Measurements from ENCODE around the gene CNPPD1. TPM values are rescaled to one million over a fixed set of nuclear protein-coding genes. Genes with fewer than 3 reads are reported as not detected.

The CNPPD1 gene
- total RNA-seq, 2 experiments from 2014 or later: 44.1 to 50.2 TPM

GRCh38 chr2:219128396-219128795 is 48.3 kb downstream of the CNPPD1 start:
- no peaks in the 10 kb centered on the region for H3K9me3 Mint-ChIP-seq
- no peak overlapping the region for H3K4me3 Mint-ChIP-seq
- no peaks in the 10 kb centered on the region for H3K27me3 Mint-ChIP-seq
- no peak overlapping the region for H3K27ac Mint-ChIP-seq
- H3K36me3 Mint-ChIP-seq: peaks cover 8% of the 10 kb centered on the region
- no peak for DNase-seq
- H3K4me1 Mint-ChIP-seq: peaks cover 15% of the 10 kb centered on the region

- Mint-ChIP-seq H3K27ac (no peak overlapping the region), H3K4me3 (no peak overlapping the region), H3K4me1 (peaks cover 15% of the 10 kb centered on the region), H3K36me3 (peaks cover 8% of the 10 kb centered on the region), H3K27me3 (no peaks in the 10 kb centered on the region), H3K9me3 (no peaks in the 10 kb centered on the region)
- no peak for DNase-seq
These were observed 49.6 kb downstream of the CNPPD1 start for GRCh38 chr2:219127037-219127635.

- H3K9me3 Mint-ChIP-seq: no peaks in the 10 kb centered on the region
- no peak overlapping the region for H3K27ac Mint-ChIP-seq
- peaks cover 8% of the 10 kb centered on the region for H3K36me3 Mint-ChIP-seq
- no peaks in the 10 kb centered on the region for H3K27me3 Mint-ChIP-seq
- H3K4me3 Mint-ChIP-seq: no peak overlapping the region
- H3K4me1 Mint-ChIP-seq: peaks cover 15% of the 10 kb centered on the region
- no peak for DNase-seq
These were observed 50.2 kb downstream of the CNPPD1 start for GRCh38 chr2:219126555-219126954.

DNA sequence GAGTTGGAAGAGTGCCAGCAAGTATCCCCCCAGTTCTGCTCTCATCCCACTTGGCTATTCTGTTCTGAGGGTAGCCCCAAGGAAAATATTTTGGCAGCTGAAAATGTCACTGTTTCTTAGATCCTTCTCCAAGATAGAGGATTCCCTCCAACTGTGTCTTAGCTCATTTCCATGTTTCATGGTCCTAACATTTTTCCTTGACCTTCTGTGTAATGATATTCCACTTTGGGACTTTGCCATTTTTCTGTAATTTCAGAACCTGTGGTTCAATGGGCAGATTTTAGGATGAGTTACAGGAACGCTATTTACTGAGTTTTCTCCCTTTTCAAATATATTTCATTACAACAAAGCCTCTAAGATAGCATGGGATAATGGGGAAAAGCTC is 50.8 kb downstream of the CNPPD1 start:
- Mint-ChIP-seq H3K4me3 (no peak overlapping the region), H3K9me3 (no peaks in the 10 kb centered on the region), H3K27me3 (no peaks in the 10 kb centered on the region), H3K36me3 (peaks cover 8% of the 10 kb centered on the region), H3K4me1 (peaks cover 15% of the 10 kb centered on the region), H3K27ac (no peak overlapping the region)
- no peak for DNase-seq

DNA sequence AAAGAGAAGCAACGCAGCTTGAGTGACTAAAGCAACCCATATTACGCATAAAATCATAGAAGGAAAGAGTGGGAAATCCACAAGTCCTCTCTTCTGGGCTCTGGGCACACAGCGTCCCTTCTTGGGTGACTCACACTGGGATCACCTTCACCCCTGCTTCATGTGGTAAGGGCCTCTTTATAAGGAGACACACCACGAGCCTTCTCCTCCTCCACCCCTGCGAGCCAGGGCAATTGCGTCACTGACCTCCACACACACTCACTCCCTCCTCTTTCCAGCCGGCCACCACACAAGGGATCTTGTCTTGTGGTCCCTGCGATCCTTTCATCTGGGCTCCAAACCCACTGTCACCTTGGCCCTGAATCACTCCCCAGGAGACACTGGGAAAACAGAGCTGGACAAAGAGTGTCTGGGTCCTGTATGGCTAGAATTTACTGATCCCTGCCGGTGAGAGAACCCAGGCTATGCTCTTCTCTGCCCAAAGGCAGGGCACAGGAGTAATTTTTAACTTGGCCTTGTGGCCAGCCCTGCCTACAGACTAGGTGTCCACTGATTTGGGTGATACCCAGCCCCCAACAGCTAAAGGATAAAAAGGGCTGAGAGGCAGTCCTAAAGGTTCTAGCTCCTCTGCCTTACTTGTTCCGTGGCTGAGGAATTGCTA is 51.4 kb downstream of the CNPPD1 start:
- DNase-seq: no peak
- H3K27ac Mint-ChIP-seq: no peak overlapping the region
- H3K4me3 Mint-ChIP-seq: no peak overlapping the region
- peaks cover 5% of the 10 kb centered on the region for H3K36me3 Mint-ChIP-seq
- peaks cover 15% of the 10 kb centered on the region for H3K4me1 Mint-ChIP-seq
- H3K9me3 Mint-ChIP-seq: no peaks in the 10 kb centered on the region
- no peaks in the 10 kb centered on the region for H3K27me3 Mint-ChIP-seq

DNA sequence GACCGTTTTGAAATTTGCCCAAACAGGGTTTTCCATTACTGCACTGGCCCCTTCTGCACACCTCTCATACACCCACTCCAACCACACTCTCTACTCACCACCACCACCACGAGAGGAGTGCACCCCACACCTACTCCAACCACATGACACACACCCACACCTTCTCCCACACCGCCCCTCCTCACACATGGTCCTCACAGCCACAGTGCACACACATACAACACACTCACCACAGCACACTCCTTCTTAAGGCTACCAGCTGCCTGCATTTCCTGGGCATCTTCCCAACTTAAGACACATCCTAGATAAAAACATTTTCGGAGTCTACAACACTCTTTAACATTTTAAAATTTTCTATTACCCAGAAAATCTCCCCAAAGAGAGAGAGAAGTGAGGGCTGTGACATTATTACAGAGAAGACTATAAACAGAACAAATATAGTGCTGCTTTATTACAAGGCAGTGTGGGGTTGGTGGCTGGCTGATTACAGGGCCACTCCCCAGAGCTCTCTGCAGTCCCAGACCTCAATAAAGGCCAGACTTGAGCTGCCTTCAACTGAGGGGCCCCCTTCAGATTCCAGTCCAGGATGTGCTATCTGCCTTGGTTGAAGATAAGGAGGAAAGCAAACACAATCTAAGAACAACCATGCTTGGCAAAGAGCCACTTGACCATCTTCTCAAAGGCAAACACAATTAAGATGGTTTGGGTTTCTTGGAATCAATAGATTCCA is 52.2 kb downstream of the CNPPD1 start:
- peak overlapping the region; percentile 6 for H3K27ac Mint-ChIP-seq
- H3K27me3 Mint-ChIP-seq: no peaks in the 10 kb centered on the region
- peaks cover 2% of the 10 kb centered on the region for H3K36me3 Mint-ChIP-seq
- H3K4me1 Mint-ChIP-seq: peaks cover 15% of the 10 kb centered on the region
- no peak overlapping the region for H3K4me3 Mint-ChIP-seq
- no peaks in the 10 kb centered on the region for H3K9me3 Mint-ChIP-seq
- no peak for DNase-seq

GRCh38 chr2:219123356-219124135 is 53.2 kb downstream of the CNPPD1 start:
- Mint-ChIP-seq H3K36me3 (peaks cover 2% of the 10 kb centered on the region), H3K27ac (no peak overlapping the region), H3K27me3 (no peaks in the 10 kb centered on the region), H3K4me3 (no peak overlapping the region), H3K4me1 (peaks cover 15% of the 10 kb centered on the region), H3K9me3 (no peaks in the 10 kb centered on the region)
- DNase-seq: no peak

- no peak for DNase-seq
- H3K4me3 Mint-ChIP-seq: no peak overlapping the region
- H3K4me1 Mint-ChIP-seq: peaks cover 15% of the 10 kb centered on the region
- peaks cover 2% of the 10 kb centered on the region for H3K36me3 Mint-ChIP-seq
- no peaks in the 10 kb centered on the region for H3K9me3 Mint-ChIP-seq
- no peaks in the 10 kb centered on the region for H3K27me3 Mint-ChIP-seq
- H3K27ac Mint-ChIP-seq: no peak overlapping the region
These were observed 54.3 kb downstream of the CNPPD1 start for GRCh38 chr2:219122202-219122980.

Other genes with a start within 250 kb of the CNPPD1 start
- not detected for gene CDK5R2, start 217.3 kb downstream of the CNPPD1 start, total RNA-seq
- not detected for gene FEV, start 191.7 kb downstream of the CNPPD1 start, total RNA-seq
- not detected for gene CRYBA2, start 183.5 kb downstream of the CNPPD1 start, total RNA-seq
- gene CFAP65, start 135.4 kb downstream of the CNPPD1 start, total RNA-seq: not detected
- gene IHH, start 116.0 kb downstream of the CNPPD1 start, total RNA-seq: not detected
- 10 to 100 TPM; 19.8 to 21.1 TPM for gene NHEJ1, start 16.1 kb downstream of the CNPPD1 start, total RNA-seq
- gene SLC23A3, start 6.9 kb downstream of the CNPPD1 start, total RNA-seq: 1 to 10 TPM in 1 of 2 experiments, under 1 TPM in 1; 0.92 to 1.1 TPM
- gene RETREG2, start 1.4 kb upstream of the CNPPD1 start, total RNA-seq: 10 to 100 TPM; 54.2 to 57.7 TPM
- 10 to 100 TPM; 22.8 to 27.2 TPM for gene ZFAND2B, start 29.9 kb upstream of the CNPPD1 start, total RNA-seq
- 10 to 100 TPM; 20.4 to 21.3 TPM for gene ABCB6, start 42.0 kb upstream of the CNPPD1 start, total RNA-seq
- gene ATG9A, start 52.7 kb upstream of the CNPPD1 start, total RNA-seq: 10 to 100 TPM; 47.1 to 55.0 TPM
- 100 to 1,000 TPM; 102 to 114 TPM for gene ANKZF1, start 52.9 kb upstream of the CNPPD1 start, total RNA-seq
- gene GLB1L, start 68.5 kb upstream of the CNPPD1 start, total RNA-seq: 1 to 10 TPM; 1.6 to 3.0 TPM
- 10 to 100 TPM; 27.8 to 30.7 TPM for gene STK16, start 68.6 kb upstream of the CNPPD1 start, total RNA-seq
- gene TUBA4B, start 76.3 kb upstream of the CNPPD1 start, total RNA-seq: not detected
- gene TUBA4A, start 77.0 kb upstream of the CNPPD1 start, total RNA-seq: 100 to 1,000 TPM; 208 to 212 TPM
- gene DNAJB2, start 102.4 kb upstream of the CNPPD1 start, total RNA-seq: 10 to 100 TPM; 43.8 to 47.5 TPM
- 1 to 10 TPM; 1.7 to 2.5 TPM for gene PTPRN, start 132.5 kb upstream of the CNPPD1 start, total RNA-seq
- not detected for gene RESP18, start 155.8 kb upstream of the CNPPD1 start, total RNA-seq
- 100 to 1,000 TPM; 122 to 123 TPM for gene DNPEP, start 211.0 kb upstream of the CNPPD1 start, total RNA-seq
- under 1 TPM; 0.26 to 0.39 TPM for gene DES, start 241.5 kb upstream of the CNPPD1 start, total RNA-seq